Liver (tissue), 3 donors: ENCODE data around the gene PPP2R3A.

ENCODE experiments used
- ATF3 ChIP-seq: IDR thresholded peaks from 2 replicates; pipeline ENCODE4 v1.6.1; 2016; ENCODE audit warnings: antibody characterized with exemption
- CTCF ChIP-seq: fragments of 150-350 bp; IDR thresholded peaks from 2 replicates; pipeline ENCODE4 v1.5.1; 2017; ENCODE audit warnings: improper control_type of control experiment, low read depth, low read length; ENCODE audit not compliant: missing input control
- GABPA ChIP-seq, 2 donors: IDR thresholded peaks in 1 of 2; conservative IDR thresholded peaks in 1 of 2; 2 replicates each; pipeline ENCODE4 v1.6.1; 2016; ENCODE audit warnings: antibody characterized with exemption in 2 of 2, mild to moderate bottlenecking in 1 of 2, moderate library complexity in 1 of 2
- donor health status: healthy.
- donor health status: healthy.

- TF ChIP-seq ATF3, result no peak
- no peak for TF ChIP-seq CTCF
- no peak for TF ChIP-seq GABPA (IDR thresholded peaks at IDR 0.05 in 1 of 2, conservative IDR thresholded peaks at IDR 0.05 in 1 of 2)
These were observed 2.3 kb downstream of the PPP2R3A start for GRCh38 chr3:135967867-135968266.
